ENCODE data around the gene PHLDA2. TPM values are rescaled to one million over a fixed set of nuclear protein-coding genes. Genes with fewer than 3 reads are reported as not detected.

PHLDA2 gene
- total RNA-seq, 1 experiment from 2014 or later, result 309 TPM

- H3K27ac ChIP-seq (ENCODE audit: low read depth, low read length), result no peak overlapping the region; the same call in 1 of the 2 replicates
- H3K9me3 ChIP-seq (ENCODE audit: control insufficient read depth in 1 of 2, insufficient read depth in 1 of 2, low read depth in 1 of 2, low read length in 2 of 2), result peaks cover 0 to 9% of the 10 kb centered on the region in 2 experiments; a peak in 1 of 4 replicates
- TF ChIP-seq ZFX (IDR thresholded peaks at IDR 0.05) (no peak), POLR2AphosphoS5 (IDR thresholded peaks at IDR 0.05; ENCODE audit: low read depth, low read length) (no peak), FOSL1 (IDR thresholded peaks at IDR 0.05; ENCODE audit: low read depth) (no peak), RAD21 (IDR thresholded peaks at IDR 0.05; ENCODE audit: low read depth) (no peak), CTCF (IDR thresholded peaks at IDR 0.05 in 2 of 3, conservative IDR thresholded peaks at IDR 0.05 in 1 of 3; ENCODE audit: borderline replicate concordance in 1 of 3, insufficient read depth in 1 of 3, low read depth in 2 of 3, low read length in 2 of 3) (no peak), CEBPB (IDR thresholded peaks at IDR 0.05; ENCODE audit: low read depth) (no peak), SIN3A (IDR thresholded peaks at IDR 0.05; ENCODE audit: low read depth) (no peak), TCF7L2 (IDR thresholded peaks at IDR 0.05; ENCODE audit: borderline replicate concordance, extremely low read depth, insufficient read depth, insufficient read length) (no peak)
- no peak overlapping the region for H3K4me2 ChIP-seq (ENCODE audit: low read length)
- CTCF ChIA-PET, result interaction anchor here (1.9 to 3.4 kb wide), 2 partner anchors 157 to 401 kb away, joined by 6 to 11 read pairs; no protein-coding TSS in a partner anchor
- POLR2A ChIA-PET, result interaction anchor here (1.0 kb wide), 1 partner anchor 23 kb away, joined by 3 read pairs; no protein-coding TSS in a partner anchor
- no peaks in the 10 kb centered on the region for H4K20me1 ChIP-seq (ENCODE audit: insufficient read depth)
- ATAC-seq, result no peak
- no TSS peak for BruUV-seq (replicated peaks)
- no peak for DNase-seq (ENCODE audit: low read depth, low spot score)
- peaks cover 0 to 9% of the 10 kb centered on the region in 2 experiments; a peak in 1 of 4 replicates for H3K36me3 ChIP-seq (ENCODE audit: control insufficient read depth in 1 of 2, insufficient read depth in 2 of 2, low read length in 2 of 2)
- no peak overlapping the region for H2AFZ ChIP-seq (ENCODE audit: low read depth, low read length, poor library complexity, severe bottlenecking)
- H3K9ac ChIP-seq (ENCODE audit: low read length), result no peak overlapping the region
- H3K27me3 ChIP-seq (ENCODE audit: insufficient read depth, low read length), result no peaks in the 10 kb centered on the region
- intact Hi-C loops (cut with micrococcal nuclease), result no loop called here
- no peaks in the 10 kb centered on the region for H3K79me2 ChIP-seq (ENCODE audit: insufficient read depth, low read length)
- H3K9me2 ChIP-seq (ENCODE audit: insufficient read depth), result no peaks in the 10 kb centered on the region
- H3K4me3 ChIP-seq (replicated peaks in 1 of 2; ENCODE audit: low read depth in 1 of 2, low read length in 2 of 2), result no peak overlapping the region
- RAD21 ChIA-PET (ENCODE audit: low non-redundant PET in 1 of 2, low total read pairs in 2 of 2, uncharacterized antibody in 2 of 2, unreplicated experiment in 2 of 2), result no interaction called here
- peaks cover 34 to 46% of the 10 kb centered on the region in 2 experiments for H3K4me1 ChIP-seq (ENCODE audit: control insufficient read depth in 1 of 2, insufficient read depth in 2 of 2, low read length in 2 of 2)
Measured at GRCh38 chr11:2934611-2935239, 5.5 kb upstream of the PHLDA2 start.
